Measurements from ENCODE around the gene SETBP1. TPM values are rescaled to one million over a fixed set of nuclear protein-coding genes. Genes with fewer than 3 reads are reported as not detected.

SETBP1 gene
- total RNA-seq, 1 donor from 2014 or later = 34.4 TPM

DNA sequence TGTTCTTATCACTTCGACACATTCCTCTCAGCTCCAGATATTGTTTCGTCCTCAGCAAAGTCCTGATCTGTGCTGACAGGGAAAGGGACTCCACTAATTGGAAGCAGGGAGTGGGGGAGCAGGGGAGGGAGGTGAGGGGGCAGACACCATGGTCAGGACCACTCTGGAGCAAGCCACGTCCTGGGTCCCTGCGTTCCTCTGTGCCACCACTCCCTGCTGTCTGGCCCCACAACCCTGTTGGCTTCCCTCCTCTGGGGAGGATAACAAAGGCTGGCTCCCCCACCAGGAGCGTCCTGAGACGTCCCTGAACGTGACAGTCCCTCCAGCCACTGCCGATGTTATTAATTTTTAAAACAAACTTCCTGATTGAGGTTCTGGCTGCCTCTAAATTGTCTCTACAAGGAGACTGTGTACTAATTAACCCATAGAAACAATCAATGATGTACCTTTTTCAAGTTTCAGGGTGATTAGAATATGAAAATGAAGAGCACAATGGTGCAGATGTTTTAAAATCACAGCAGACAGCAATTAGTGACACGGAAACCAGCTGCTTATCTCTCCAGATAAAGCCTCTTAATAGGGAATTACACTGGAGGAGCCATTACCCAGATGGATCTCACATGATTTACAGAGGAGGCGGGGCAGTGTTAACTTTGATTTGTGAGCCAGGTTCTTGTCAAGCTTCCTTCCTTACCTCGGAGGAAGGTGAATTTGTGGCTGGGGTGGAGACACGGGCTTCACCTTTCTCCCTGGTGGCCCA, 257.5 kb downstream of the SETBP1 start:
- DNase-seq (ENCODE audit: low spot score) = no peak

DNA sequence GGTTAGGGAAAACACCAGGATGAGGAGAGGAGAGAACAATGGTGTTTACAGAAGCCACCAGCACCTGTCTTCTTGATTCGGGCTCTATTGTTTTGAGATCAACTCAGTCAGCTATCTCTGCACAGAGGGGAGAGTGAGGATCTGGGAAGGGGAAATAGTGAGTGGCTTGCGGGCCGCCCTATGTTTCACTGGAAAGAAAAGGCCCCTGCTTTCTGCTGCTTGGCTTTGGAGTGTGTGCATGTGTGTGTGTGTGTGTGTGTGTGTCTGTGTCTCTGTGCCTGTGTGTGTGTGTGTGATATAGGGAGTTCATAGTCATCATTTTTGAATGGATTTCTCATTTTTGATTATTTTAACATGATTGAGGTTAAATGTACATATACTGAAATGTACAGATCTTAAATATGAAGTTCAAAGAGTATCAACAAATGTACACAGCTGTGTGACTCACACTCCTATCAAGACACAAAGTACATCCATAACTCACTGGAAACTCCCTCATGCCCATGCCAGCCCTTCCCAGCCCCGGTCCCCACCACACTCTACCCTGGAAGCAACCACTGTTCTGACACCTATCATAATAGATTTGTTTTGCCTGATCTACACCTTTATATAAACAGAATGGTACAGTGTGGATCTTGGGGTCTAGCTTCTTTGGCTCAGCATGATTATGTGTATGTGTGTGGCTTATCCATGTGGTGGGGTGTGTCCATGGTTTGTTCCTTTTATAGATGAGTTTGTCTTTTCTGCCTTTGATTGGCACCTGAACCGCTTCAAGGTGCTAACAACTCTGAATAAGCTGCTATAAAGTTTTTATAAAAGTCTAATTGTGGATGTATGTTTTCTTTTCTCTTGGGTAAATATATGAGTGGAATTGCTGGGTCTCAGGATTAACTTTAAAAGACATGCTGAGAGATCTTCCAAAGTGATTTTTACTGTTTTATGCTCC, 258.3 kb downstream of the SETBP1 start:
- DNase-seq (ENCODE audit: low spot score) = no peak

DNA sequence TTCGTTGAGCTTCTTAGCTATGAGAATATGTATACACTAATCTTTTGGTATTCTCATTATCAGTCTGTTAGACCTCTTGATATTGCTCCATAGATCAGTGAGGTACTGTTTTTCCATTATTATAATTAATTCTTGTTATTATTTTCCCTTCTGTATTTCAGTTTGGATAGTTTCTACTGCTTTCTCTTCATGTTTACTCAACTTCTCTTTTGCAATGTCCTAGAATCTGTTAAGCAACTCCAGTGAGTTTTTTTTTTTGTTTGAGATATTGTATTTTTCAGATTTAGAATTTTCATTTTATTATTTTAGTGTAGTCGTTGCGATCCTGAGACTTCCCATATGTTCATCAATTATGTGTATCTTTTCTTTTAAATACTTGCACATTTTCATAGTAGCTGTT, 260.8 kb downstream of the SETBP1 start:
- no peak for DNase-seq (ENCODE audit: low spot score)

DNA sequence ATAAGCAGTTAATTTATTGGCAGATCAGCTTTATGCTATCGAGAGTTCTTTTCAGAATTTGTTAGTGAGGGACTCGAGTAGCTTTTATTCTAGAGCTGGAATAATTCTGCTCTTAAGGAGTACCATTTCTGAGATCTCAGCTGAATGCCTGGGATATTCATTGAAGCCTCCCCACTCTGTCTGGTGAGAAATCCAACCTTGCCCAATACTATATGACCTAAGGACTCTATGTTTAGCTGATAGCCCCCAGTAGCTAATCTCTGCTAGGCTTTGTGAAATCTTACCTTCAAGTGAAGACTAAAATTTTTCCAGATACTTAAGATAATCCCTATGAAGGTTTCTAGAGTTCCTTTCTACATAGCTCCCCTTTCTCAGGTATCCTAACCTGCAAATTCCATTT, 261.4 kb downstream of the SETBP1 start:
- no peak for DNase-seq (ENCODE audit: low spot score)

DNA sequence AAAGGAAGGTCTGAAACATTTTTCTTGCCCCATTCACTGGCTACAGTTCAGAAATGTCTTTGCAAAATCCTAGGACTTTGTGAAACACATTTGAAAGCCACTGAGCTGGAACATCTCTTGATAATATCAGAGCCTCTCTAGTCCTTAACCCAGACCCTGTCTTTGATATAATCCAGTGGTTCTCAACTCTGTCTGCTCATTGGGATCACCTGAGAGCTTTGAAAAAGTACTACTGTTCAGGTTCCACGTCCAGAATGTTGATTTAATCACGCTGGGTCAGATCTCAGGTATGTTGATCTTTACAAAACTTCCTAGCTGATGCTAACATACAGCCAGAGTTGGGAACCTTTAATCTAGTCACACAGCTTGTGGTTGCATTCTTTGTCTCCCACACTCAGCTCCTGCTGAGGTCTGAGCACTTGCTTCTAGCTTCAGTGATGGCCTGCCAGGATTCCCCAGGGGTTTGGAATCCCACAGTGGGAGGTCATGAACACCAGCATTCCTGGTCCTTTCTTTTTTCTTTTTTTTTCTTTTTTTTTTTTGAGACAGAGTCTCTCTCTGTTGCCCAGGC, 262.7 kb downstream of the SETBP1 start:
- peak; percentile 94 for DNase-seq (ENCODE audit: low spot score)

- peak; percentile 72 for DNase-seq (ENCODE audit: low spot score)
Observed at GRCh38 chr18:44944461-44944860, 263.8 kb downstream of the SETBP1 start.

DNA sequence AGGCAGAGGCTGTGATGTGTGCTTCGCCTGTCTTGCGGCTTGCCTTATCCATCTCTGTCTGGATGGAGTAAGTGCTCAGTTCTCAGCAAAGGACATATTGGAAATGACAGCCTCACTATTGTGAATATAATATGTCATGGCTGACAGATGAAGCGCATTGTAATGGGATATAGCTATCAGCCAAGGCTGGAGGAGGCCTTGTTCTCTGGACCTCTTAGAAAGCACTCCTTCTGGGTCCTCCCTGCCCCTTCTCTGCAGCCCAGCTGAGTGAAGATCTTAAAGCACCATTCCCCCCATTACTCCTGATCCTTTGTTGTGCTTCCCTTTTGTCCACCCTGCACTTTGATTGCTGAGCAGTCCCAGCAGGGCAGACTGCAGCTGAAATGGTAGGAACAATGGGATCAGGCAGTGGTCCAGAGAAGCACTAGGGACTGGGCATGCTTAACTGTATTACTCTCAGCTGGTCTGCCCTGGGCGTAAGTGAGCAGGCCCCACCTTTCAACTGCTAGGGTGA, 265.3 kb downstream of the SETBP1 start:
- DNase-seq (ENCODE audit: low spot score) = no peak

- no peak for DNase-seq (ENCODE audit: low spot score)
Observed at GRCh38 chr18:44946529-44947113, 265.9 kb downstream of the SETBP1 start.

- no peak for DNase-seq (ENCODE audit: low spot score)
Observed at GRCh38 chr18:44949967-44950366, 269.3 kb downstream of the SETBP1 start.

- DNase-seq (ENCODE audit: low spot score) = no peak
Observed at GRCh38 chr18:44950685-44951195, 270.1 kb downstream of the SETBP1 start.

- no peak for DNase-seq (ENCODE audit: low spot score)
Observed at GRCh38 chr18:44951748-44952147, 271.1 kb downstream of the SETBP1 start.

DNA sequence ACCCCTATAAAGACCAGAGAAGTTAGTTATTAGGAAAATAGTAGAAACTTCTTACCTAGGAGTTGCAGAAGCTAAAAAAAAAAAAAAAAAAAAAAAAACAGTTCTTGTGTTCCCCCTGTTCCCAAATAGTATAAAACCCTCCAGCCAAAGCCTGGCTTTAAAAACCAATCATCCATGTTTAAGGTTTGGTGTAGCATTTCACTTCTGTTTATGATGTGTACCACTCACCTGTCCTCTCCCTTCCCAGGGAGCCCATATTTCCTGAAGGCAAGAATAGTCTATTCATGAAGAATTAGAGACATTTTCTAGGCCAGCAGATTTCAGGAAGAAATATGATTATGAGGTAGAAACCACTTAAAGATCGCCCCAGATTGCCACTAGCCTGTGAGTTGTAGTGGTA, 273.6 kb downstream of the SETBP1 start:
- no peak for DNase-seq (ENCODE audit: low spot score)

- no peak for DNase-seq (ENCODE audit: low spot score)
Observed at GRCh38 chr18:44955825-44956224, 275.1 kb downstream of the SETBP1 start.

- no peak for DNase-seq (ENCODE audit: low spot score)
Observed at GRCh38 chr18:44957025-44957424, 276.3 kb downstream of the SETBP1 start.

GRCh38 chr18:44957461-44957860, 276.8 kb downstream of the SETBP1 start:
- DNase-seq (ENCODE audit: low spot score) = no peak

DNA sequence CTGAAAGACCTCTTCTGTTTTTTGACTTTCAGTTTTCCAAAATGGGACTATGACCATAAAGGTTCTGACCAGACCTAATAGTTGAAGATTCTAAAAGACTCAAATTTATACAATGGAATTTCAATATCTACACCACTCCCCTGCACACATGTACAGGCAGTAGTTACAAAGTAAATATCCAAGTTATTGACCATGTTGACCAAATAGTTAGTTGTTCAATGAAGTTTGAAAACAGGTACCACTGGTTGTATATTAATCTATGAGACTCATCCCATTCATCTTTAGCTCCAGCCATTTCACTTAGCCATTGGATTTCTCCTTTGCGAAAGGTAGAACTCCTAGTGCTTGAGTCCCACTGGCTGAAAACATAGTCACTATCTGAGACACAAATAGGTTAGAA, 277.4 kb downstream of the SETBP1 start:
- no peak for DNase-seq (ENCODE audit: low spot score)

DNA sequence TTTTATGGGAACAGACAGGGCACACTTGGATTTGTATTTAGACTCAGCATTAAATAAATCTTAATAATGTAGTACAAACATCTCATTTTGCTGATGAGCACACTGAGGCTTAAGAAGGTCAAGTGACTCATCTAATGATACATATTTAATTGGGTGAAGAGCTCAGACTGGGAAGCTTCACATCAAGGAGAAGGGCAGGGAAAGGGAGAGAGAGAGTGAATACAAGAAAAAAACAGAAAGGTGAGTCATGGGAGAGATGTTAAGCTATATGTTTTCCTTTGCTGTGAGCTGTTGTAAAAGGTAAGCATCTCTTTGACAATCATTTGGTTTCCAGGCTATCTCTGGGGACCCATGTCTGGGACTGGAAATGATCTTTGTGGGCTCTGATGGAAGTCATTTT, 277.8 kb downstream of the SETBP1 start:
- no peak for DNase-seq (ENCODE audit: low spot score)

DNA sequence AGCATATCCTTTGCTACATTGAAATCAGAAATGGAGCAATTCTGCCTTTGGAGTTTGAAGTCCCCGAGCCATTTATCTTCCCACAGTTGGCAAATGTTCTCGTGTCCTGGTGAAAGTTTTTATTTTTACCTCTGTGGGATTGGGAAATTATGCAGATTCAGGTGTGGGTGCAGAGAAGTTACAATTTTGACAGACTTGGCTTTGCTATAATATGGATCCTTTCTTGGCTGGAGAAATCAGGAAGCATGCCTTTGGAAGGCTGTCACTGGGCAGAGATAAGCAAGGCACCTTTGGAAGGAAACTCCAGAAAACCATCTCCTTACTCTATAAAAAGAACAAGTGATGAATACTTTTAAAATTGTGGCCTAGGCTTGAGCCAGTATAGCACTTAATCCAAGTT, 278.3 kb downstream of the SETBP1 start:
- no peak for DNase-seq (ENCODE audit: low spot score)

- no peak for DNase-seq (ENCODE audit: low spot score)
Observed at GRCh38 chr18:44960580-44960979, 279.9 kb downstream of the SETBP1 start.

DNA sequence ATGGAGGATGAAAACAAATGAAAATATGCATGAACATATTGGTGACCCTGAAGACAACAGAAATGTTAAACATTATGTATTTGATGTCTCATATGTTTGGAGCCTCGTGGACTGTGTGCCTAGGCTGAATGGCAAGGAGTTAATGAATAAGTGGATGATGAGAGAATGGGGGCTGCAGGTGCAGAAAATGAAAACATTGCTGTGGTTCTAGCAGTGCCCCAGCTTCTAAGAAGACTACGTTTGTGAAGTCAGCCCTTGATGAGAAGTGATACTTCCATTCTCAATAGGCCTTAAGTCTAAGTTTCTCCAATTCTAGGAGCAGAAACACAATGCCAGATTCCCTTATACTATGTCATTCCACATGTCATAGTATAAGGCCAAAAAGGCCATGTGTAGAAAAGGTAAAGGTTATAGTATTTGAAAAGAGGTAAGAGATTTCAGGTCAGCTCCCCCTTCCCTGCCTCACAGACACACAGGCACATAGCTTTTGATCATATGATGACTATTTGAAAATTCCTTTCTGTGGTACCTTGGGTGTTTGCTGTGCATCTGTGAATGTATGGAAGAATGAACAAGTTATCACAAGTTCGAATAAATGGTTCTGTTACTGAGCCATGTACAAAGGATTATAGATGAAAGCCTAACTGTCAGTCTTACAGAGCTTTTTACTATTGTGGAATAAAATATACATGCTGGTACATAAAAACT, 280.8 kb downstream of the SETBP1 start:
- no peak for DNase-seq (ENCODE audit: low spot score)

- no peak for DNase-seq (ENCODE audit: low spot score)
Observed at GRCh38 chr18:44967599-44967998, 286.9 kb downstream of the SETBP1 start.
